Measurements from ENCODE around the gene ZFP69B. TPM values are rescaled to one million over a fixed set of nuclear protein-coding genes. Genes with fewer than 3 reads are reported as not detected.

ZFP69B gene
- total RNA-seq, 6 experiments from 2014 or later = 0.14 to 1.5 (median 0.87) TPM

DNA sequence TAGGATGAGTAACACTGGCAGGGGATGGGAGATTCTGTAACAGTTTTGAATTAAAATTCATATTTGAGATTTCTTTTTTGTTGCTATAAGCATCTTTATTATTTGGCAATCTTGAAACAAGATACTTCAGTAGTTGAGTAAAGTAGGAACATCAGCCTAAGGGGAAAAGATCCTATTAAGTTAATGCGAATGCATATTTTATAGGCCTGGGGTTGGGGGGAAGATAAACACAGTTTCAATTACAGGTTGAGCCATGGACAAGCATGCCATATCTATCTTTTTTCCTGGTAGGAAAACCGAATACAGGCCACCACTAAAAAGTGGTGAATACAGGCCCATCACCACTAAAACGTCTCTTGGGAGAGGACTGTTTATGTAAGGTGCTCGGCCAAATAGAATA, 44.5 kb upstream of the ZFP69B start:
- TF ChIP-seq POLR2A (IDR thresholded peaks at IDR 0.05) = no peak
- TF ChIP-seq, protein P1, sequence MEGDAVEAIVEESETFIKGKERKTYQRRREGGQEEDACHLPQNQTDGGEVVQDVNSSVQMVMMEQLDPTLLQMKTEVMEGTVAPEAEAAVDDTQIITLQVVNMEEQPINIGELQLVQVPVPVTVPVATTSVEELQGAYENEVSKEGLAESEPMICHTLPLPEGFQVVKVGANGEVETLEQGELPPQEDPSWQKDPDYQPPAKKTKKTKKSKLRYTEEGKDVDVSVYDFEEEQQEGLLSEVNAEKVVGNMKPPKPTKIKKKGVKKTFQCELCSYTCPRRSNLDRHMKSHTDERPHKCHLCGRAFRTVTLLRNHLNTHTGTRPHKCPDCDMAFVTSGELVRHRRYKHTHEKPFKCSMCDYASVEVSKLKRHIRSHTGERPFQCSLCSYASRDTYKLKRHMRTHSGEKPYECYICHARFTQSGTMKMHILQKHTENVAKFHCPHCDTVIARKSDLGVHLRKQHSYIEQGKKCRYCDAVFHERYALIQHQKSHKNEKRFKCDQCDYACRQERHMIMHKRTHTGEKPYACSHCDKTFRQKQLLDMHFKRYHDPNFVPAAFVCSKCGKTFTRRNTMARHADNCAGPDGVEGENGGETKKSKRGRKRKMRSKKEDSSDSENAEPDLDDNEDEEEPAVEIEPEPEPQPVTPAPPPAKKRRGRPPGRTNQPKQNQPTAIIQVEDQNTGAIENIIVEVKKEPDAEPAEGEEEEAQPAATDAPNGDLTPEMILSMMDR (IDR thresholded peaks at IDR 0.05) = no peak
- no peak for ATAC-seq
- no peaks in the 10 kb centered on the region for H3K9me3 ChIP-seq
- DNase-seq = no peak
- WGBS (ENCODE audit: insufficient coverage, low coverage, low lambda C conversion rate, missing lambda C conversion rate) = 54% methylated on average over 4 of the region's 4 CpGs
- H3K27me3 ChIP-seq = no peaks in the 10 kb centered on the region
- H3K36me3 ChIP-seq = peaks cover 0 to 21% (median 10%) of the 10 kb centered on the region in 4 donors
- intact Hi-C loops (cut with DNase I) = no loop called here
- H3K4me3 ChIP-seq = no peak overlapping the region
- H3K27ac ChIP-seq = no peak overlapping the region
- peaks cover 0 to 16% (median 3%) of the 10 kb centered on the region in 4 donors for H3K4me1 ChIP-seq

- Histone ChIP-seq H3K4me1 (peaks cover 0 to 16% (median 3%) of the 10 kb centered on the region in 4 donors), H3K27ac (no peak overlapping the region), H3K36me3 (peaks cover 0 to 24% (median 13%) of the 10 kb centered on the region in 4 donors), H3K4me3 (no peak overlapping the region), H3K9me3 (no peaks in the 10 kb centered on the region), H3K27me3 (no peaks in the 10 kb centered on the region)
- no peak for TF ChIP-seq POLR2A (IDR thresholded peaks at IDR 0.05)
- TF ChIP-seq, protein P1 (IDR thresholded peaks at IDR 0.05) = no peak
- intact Hi-C loops (cut with DNase I) = no loop called here
- ATAC-seq (no peak), DNase-seq (no peak)
These were observed 42.8 kb upstream of the ZFP69B start for GRCh38 chr1:40407453-40407852.

DNA sequence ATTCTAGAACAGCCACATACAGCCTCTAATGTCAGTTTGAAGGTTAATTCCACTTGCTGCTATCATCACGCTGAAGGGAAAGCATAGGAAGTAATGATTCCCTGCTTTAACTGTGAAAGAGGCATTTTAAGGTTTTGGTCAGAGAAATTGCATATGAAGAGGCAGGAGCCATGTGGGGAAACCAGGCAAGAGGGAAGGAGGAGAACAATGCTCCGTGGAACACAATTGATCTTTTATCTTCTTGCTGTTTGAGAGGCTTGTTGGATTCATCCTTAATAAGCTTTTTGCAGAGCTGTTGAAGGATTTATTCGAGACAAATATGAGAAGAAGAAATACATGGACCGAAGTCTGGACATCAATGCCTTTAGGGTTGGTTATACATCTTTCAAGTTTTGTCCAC, 40.8 kb upstream of the ZFP69B start:
- peaks cover 0 to 25% (median 4%) of the 10 kb centered on the region in 4 donors for H3K4me1 ChIP-seq
- no peak overlapping the region for H3K4me3 ChIP-seq
- H3K9me3 ChIP-seq = no peaks in the 10 kb centered on the region
- H3K27ac ChIP-seq = no peak overlapping the region
- DNase-seq (no peak), ATAC-seq (no peak)
- intact Hi-C loops (cut with DNase I) = no loop called here
- 84% methylated on average over 4 of the region's 4 CpGs for WGBS (ENCODE audit: insufficient coverage, low coverage, low lambda C conversion rate, missing lambda C conversion rate)
- H3K27me3 ChIP-seq = no peaks in the 10 kb centered on the region
- H3K36me3 ChIP-seq = peaks cover 0 to 27% (median 13%) of the 10 kb centered on the region in 4 donors
- TF ChIP-seq, protein P1 (IDR thresholded peaks at IDR 0.05) = no peak
- TF ChIP-seq POLR2A (IDR thresholded peaks at IDR 0.05) = no peak

DNA sequence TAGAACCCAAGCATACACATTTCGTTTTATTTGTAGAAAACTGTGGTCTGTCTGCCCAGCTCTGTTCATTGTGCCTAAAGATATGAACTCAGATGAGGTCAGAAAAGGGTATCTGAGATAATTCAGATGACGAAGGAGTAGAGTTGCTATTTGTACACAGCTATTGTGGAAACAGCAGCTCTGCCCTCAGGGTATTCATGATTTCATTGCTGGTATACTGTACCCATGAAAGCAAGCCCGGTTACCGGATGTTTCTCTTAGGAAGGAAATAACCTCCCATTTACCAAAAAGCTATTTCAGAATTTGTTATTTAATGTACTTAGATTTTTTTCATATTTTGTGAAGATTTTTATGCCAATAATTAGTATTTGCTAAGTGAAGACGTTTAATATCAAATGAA, 39.0 kb upstream of the ZFP69B start:
- H3K36me3 ChIP-seq = peaks cover 0 to 38% (median 24%) of the 10 kb centered on the region in 4 donors
- intact Hi-C loops (cut with DNase I) = no loop called here
- peaks cover 0 to 22% (median 3%) of the 10 kb centered on the region in 4 donors for H3K4me1 ChIP-seq
- DNase-seq (no peak), ATAC-seq (peak in 2 of 4 donors; percentile 46 to 54)
- no peak overlapping the region for H3K4me3 ChIP-seq
- TF ChIP-seq POLR2A (IDR thresholded peaks at IDR 0.05) = no peak
- TF ChIP-seq, protein P1 (IDR thresholded peaks at IDR 0.05) = no peak
- WGBS (ENCODE audit: insufficient coverage, low coverage, low lambda C conversion rate, missing lambda C conversion rate) = 72% methylated on average over 5 of the region's 5 CpGs
- no peak overlapping the region for H3K27ac ChIP-seq
- H3K27me3 ChIP-seq = no peaks in the 10 kb centered on the region
- H3K9me3 ChIP-seq = no peaks in the 10 kb centered on the region

DNA sequence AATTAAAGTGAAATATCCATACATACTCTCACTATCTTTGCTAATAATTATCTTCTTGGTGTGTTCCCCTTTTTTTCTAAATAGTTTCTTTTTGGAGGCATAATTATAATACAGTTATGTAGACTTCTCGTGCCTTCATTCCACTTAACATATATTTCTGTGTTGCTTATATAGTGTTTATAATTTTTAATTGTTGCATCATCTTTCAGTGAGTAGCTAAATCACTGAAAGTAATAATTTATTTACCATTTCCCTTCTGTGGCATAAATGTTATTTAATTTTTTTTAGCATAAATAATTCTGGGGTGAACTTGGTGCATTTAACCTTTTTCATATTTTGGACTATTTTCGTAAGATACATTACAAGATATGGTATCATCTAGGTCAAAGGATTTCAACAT, 38.4 kb upstream of the ZFP69B start:
- Histone ChIP-seq H3K4me3 (no peak overlapping the region), H3K27ac (no peak overlapping the region), H3K27me3 (no peaks in the 10 kb centered on the region), H3K4me1 (peaks cover 0 to 22% (median 3%) of the 10 kb centered on the region in 4 donors), H3K36me3 (peaks cover 0 to 44% (median 27%) of the 10 kb centered on the region in 4 donors), H3K9me3 (no peaks in the 10 kb centered on the region)
- TF ChIP-seq POLR2A (IDR thresholded peaks at IDR 0.05) = no peak
- TF ChIP-seq, protein P1 (IDR thresholded peaks at IDR 0.05) = no peak
- intact Hi-C loops (cut with DNase I) = no loop called here
- 81% methylated on average over 2 of the region's 2 CpGs for WGBS (ENCODE audit: insufficient coverage, low coverage, low lambda C conversion rate, missing lambda C conversion rate)
- DNase-seq (no peak), ATAC-seq (no peak)

Data from right lobe of liver (tissue), 6 donors.